Endothelial cell of umbilical vein (primary cell): Measurements from ENCODE around the gene MCTP2. TPM values are rescaled to one million over a fixed set of nuclear protein-coding genes. Genes with fewer than 3 reads are reported as not detected.

Source experiments
- BruUV-seq: library from RNA; stranded (reverse); fragments of 400-500 nt; replicated peaks from 2 replicates; lab custom pipeline; 2021; lab: Mats Ljungman, UMichigan
- CTCF ChIA-PET: fragments of 300-600, 350-600 bp; sonication (Branson Sonifier 250); formaldehyde crosslinking; loops from one replicate; lab custom pipeline; 2021; ENCODE audit warnings: antibody characterized with exemption, inconsistent platforms; lab: Charles Lee
- POLR2A ChIA-PET: fragments of 300-600, 350-600 bp; sonication (Branson Sonifier 250); formaldehyde crosslinking; loops from one replicate; lab custom pipeline; 2021; ENCODE audit warnings: antibody characterized with exemption, inconsistent platforms; lab: Charles Lee
- DNase-seq: peaks from one replicate; pipeline ENCODE4 v3.0.0-alpha.2; 2011; ENCODE audit warnings: low read depth, low spot score
- FAIRE-seq: peaks from 2 replicates; lab custom pipeline; 2011; peaks lifted over from hg19 to GRCh38; lab: Jason Lieb, UNC
- H2AFZ ChIP-seq: 2 replicates; pipeline ENCODE4 v1.6.0; 2012; ENCODE audit warnings: low read depth, low read length, control low read depth, inconsistent platforms
- H3K27ac ChIP-seq: 2 replicates; pipeline ENCODE4 v1.5.1; 2011; ENCODE audit warnings: low read depth, mild to moderate bottlenecking, control low read depth, low read length, moderate library complexity; ENCODE audit not compliant: insufficient read depth
- H3K27me3 ChIP-seq, 2 experiments: 2 replicates each; pipeline versions ENCODE4 v1.6.0 to v1.6.1; 2011; ENCODE audit warnings: low read length in 2 of 2, mixed read lengths in 1 of 2; ENCODE audit not compliant: control insufficient read depth in 2 of 2, insufficient read depth in 2 of 2
- H3K36me3 ChIP-seq, 2 experiments: 2 replicates in 1 of 2; 3 replicates in 1 of 2; pipeline ENCODE4 v1.5.1; 2011; ENCODE audit warnings: low read length in 2 of 2, mild to moderate bottlenecking in 1 of 2, moderate library complexity in 1 of 2; ENCODE audit not compliant: control insufficient read depth in 2 of 2, insufficient read depth in 2 of 2; ENCODE audit errors: extremely low read depth in 1 of 2
- H3K4me1 ChIP-seq: 3 replicates; pipeline ENCODE4 v1.5.1; 2011; ENCODE audit warnings: mild to moderate bottlenecking, low read length; ENCODE audit not compliant: control insufficient read depth, insufficient read depth; ENCODE audit errors: extremely low read depth
- H3K4me2 ChIP-seq: 2 replicates; pipeline ENCODE4 v1.6.1; 2011; ENCODE audit warnings: low read length, control low read depth, mixed read lengths; ENCODE audit not compliant: insufficient read depth
- H3K4me3 ChIP-seq, 3 experiments: fragments of 200-600 bp in 1 of 3; sonication (generic), shearing (Covaris generic) in 1 of 3; replicated peaks in 1 of 3; 2 replicates each; pipeline ENCODE4 v1.5.1; 2011 to 2016; ENCODE audit warnings: control low read depth in 3 of 3, low read length in 3 of 3, mild to moderate bottlenecking in 2 of 3, inconsistent platforms in 1 of 3, low read depth in 1 of 3, moderate library complexity in 1 of 3; ENCODE audit not compliant: insufficient read depth in 1 of 3
- H3K79me2 ChIP-seq: 2 replicates; pipeline ENCODE4 v1.6.0; 2012; ENCODE audit warnings: low read length, inconsistent platforms; ENCODE audit not compliant: control insufficient read depth, insufficient read depth
- H3K9ac ChIP-seq: replicated peaks from 2 replicates; pipeline ENCODE3; 2011; ENCODE audit warnings: low read length, control low read depth; ENCODE audit not compliant: insufficient read depth; ENCODE audit errors: extremely low read depth
- H3K9me1 ChIP-seq: replicated peaks from 3 replicates; pipeline ENCODE4 v1.6.0; 2011; ENCODE audit warnings: mild to moderate bottlenecking, low read length; ENCODE audit not compliant: control insufficient read depth, insufficient read depth; ENCODE audit errors: extremely low read depth
- H3K9me3 ChIP-seq: replicated peaks from 2 replicates; pipeline ENCODE4 v1.5.1; 2012; ENCODE audit warnings: low read length, inconsistent platforms; ENCODE audit not compliant: control insufficient read depth, insufficient read depth
- H4K20me1 ChIP-seq: replicated peaks from 2 replicates; pipeline ENCODE3; 2011; ENCODE audit warnings: mild to moderate bottlenecking, low read length; ENCODE audit not compliant: control insufficient read depth, insufficient read depth; ENCODE audit errors: extremely low read depth
- EZH2 ChIP-seq: IDR thresholded peaks from 2 replicates; pipeline ENCODE4 v1.6.1; 2012; ENCODE audit warnings: borderline replicate concordance, low read depth, mild to moderate bottlenecking, moderate library complexity, low read length, inconsistent platforms; ENCODE audit not compliant: severe bottlenecking
- FOS ChIP-seq: IDR thresholded peaks from 2 replicates; pipeline ENCODE4 v1.6.1; 2011; ENCODE audit warnings: mild to moderate bottlenecking, low read length, moderate library complexity, borderline replicate concordance; ENCODE audit not compliant: insufficient read depth
- GATA2 ChIP-seq: IDR thresholded peaks from 2 replicates; pipeline ENCODE4 v1.7.0; 2011; ENCODE audit warnings: low read depth, mild to moderate bottlenecking, moderate library complexity, mixed read lengths, low read length; ENCODE audit not compliant: insufficient read length, insufficient read depth
- JUN ChIP-seq: IDR thresholded peaks from 2 replicates; pipeline ENCODE4 v1.6.1; 2011; ENCODE audit warnings: borderline replicate concordance, low read depth; ENCODE audit not compliant: insufficient read length, insufficient read depth
- MYC ChIP-seq: IDR thresholded peaks from one replicate; pipeline ENCODE4 v1.6.1; 2011; ENCODE audit warnings: mild to moderate bottlenecking, low read depth, low read length
- POLR2A ChIP-seq: IDR thresholded peaks from 2 replicates; pipeline ENCODE4 v1.6.1; 2012; ENCODE audit warnings: low read depth, mild to moderate bottlenecking, control low read depth, low read length
- POLR2AphosphoS5 ChIP-seq: IDR thresholded peaks from 2 replicates; pipeline ENCODE4 v1.6.1; 2012; ENCODE audit warnings: low read depth, mild to moderate bottlenecking, control low read depth, low read length, moderate library complexity; ENCODE audit not compliant: insufficient read depth
- dilution Hi-C: fragments of 300-500 bp; cut with MboI; formaldehyde crosslinking; loops from one replicate; pipeline ENCODE4 v1.15.0; 2019; ENCODE audit warnings: low sequenced_read_pairs; ENCODE audit not compliant: extremely low pct_ligation_motif_present
- intact Hi-C: fragments of 100-400 bp; cut with micrococcal nuclease; formaldehyde crosslinking; loops from one replicate; pipeline ENCODE4 v1.10.0; 2022
- polyA plus RNA-seq, 4 experiments: library from polyadenylated mRNA; depleted of rRNA in 3 of 4; stranded (reverse) in 3 of 4; unstranded in 1 of 4; fragments of >200 nt; gene quantifications; 2 replicates each; pipeline versions ENCODE4 v1.2.1 to v1.2.3, GENCODE V29; 2011 to 2012; ENCODE audit warnings: missing spikeins in 1 of 4
- total RNA-seq: library from RNA; stranded (reverse); gene quantifications from 2 replicates; pipeline ENCODE4 v1.2.3, GENCODE V29; 2021
- TF ChIP-seq, protein P1 (sequence below), 2 donors: IDR thresholded peaks; 1 replicate in 1 of 2; 2 replicates in 1 of 2; pipeline ENCODE4 v1.5.1; 2011; ENCODE audit warnings: low read length in 2 of 2, mild to moderate bottlenecking in 2 of 2, moderate library complexity in 2 of 2, control low read depth in 1 of 2, inconsistent platforms in 1 of 2, low read depth in 1 of 2; ENCODE audit not compliant: insufficient read depth in 1 of 2; ENCODE audit errors: extremely low read depth in 1 of 2
- TF ChIP-seq, protein P2 (sequence below): IDR thresholded peaks from 2 replicates; pipeline ENCODE4 v1.6.1; 2011; ENCODE audit not compliant: insufficient read depth, insufficient read length

MCTP2 gene
- total and polyA plus RNA-seq, 2 donors (not counting 3 experiments of a cell fraction or from before 2014, with no cell fraction given) = 0.01 to 0.75 TPM

GRCh38 chr15:94353488-94353820 is 122.1 kb downstream of the MCTP2 start:
- no peak for FAIRE-seq
- POLR2A ChIA-PET = no interaction called here
- Histone ChIP-seq H3K4me3 (no peak overlapping the region), H2AFZ (no peak overlapping the region), H4K20me1 (no peaks in the 10 kb centered on the region), H3K4me1 (no peaks in the 10 kb centered on the region), H3K36me3 (no peaks in the 10 kb centered on the region), H3K27ac (no peak overlapping the region), H3K9me1 (no peaks in the 10 kb centered on the region), H3K79me2 (no peaks in the 10 kb centered on the region), H3K27me3 (no peaks in the 10 kb centered on the region), H3K9me3 (no peaks in the 10 kb centered on the region), H3K4me2 (no peak overlapping the region), H3K9ac (no peak overlapping the region)
- TF ChIP-seq JUN (no peak), EZH2 (no peak), MYC (no peak), POLR2AphosphoS5 (no peak), GATA2 (no peak), FOS (no peak), POLR2A (no peak)
- TF ChIP-seq, protein P1, sequence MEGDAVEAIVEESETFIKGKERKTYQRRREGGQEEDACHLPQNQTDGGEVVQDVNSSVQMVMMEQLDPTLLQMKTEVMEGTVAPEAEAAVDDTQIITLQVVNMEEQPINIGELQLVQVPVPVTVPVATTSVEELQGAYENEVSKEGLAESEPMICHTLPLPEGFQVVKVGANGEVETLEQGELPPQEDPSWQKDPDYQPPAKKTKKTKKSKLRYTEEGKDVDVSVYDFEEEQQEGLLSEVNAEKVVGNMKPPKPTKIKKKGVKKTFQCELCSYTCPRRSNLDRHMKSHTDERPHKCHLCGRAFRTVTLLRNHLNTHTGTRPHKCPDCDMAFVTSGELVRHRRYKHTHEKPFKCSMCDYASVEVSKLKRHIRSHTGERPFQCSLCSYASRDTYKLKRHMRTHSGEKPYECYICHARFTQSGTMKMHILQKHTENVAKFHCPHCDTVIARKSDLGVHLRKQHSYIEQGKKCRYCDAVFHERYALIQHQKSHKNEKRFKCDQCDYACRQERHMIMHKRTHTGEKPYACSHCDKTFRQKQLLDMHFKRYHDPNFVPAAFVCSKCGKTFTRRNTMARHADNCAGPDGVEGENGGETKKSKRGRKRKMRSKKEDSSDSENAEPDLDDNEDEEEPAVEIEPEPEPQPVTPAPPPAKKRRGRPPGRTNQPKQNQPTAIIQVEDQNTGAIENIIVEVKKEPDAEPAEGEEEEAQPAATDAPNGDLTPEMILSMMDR (IDR thresholded peaks at IDR 0.05; ENCODE audit: extremely low read depth in 1 of 2, insufficient read depth in 1 of 2, low read depth in 1 of 2, low read length in 2 of 2) = no peak
- TF ChIP-seq, protein P2, sequence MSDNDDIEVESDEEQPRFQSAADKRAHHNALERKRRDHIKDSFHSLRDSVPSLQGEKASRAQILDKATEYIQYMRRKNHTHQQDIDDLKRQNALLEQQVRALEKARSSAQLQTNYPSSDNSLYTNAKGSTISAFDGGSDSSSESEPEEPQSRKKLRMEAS = no peak
- BruUV-seq = no TSS peak
- dilution Hi-C loops = no loop called here
- CTCF ChIA-PET = no interaction called here
- intact Hi-C loops = no loop called here
- no peak for DNase-seq
